LHCN-M2 (cell line): Measurements from ENCODE around the gene KLB. TPM values are rescaled to one million over a fixed set of nuclear protein-coding genes. Genes with fewer than 3 reads are reported as not detected.

Experiments
- total RNA-seq: library from RNA; depleted of rRNA; stranded (reverse); fragments of >200 nt; gene quantifications from 2 replicates; pipeline ENCODE4 v1.2.3, GENCODE V29; 2014; rRNA removed

KLB gene
- total RNA-seq, 1 experiment from 2014 or later, result not detected

Other genes starting within 250 kb of the KLB start
- 16.2 and 19.2 TPM in 2 replicates for gene WDR19, start 224.4 kb upstream of the KLB start, total RNA-seq
- 31.0 and 34.3 TPM in 2 replicates for gene RFC1, start 40.6 kb upstream of the KLB start, total RNA-seq
- 2,563 and 3,780 TPM in 2 replicates for gene RPL9, start 52.0 kb downstream of the KLB start, total RNA-seq
- gene LIAS, start 52.1 kb downstream of the KLB start, total RNA-seq, result 10.9 and 15.0 TPM in 2 replicates
- 102 and 114 TPM in 2 replicates for gene UGDH, start 120.5 kb downstream of the KLB start, total RNA-seq
- 20.1 and 32.0 TPM in 2 replicates for gene SMIM14, start 231.9 kb downstream of the KLB start, total RNA-seq